GM12878 (cell line): ENCODE results near the gene RNF34. TPM values are rescaled to one million over a fixed set of nuclear protein-coding genes. Genes with fewer than 3 reads are reported as not detected.

ENCODE experiments used
- ATAC-seq: fragments of 200-7000 bp; cut with Tn5 transposase; 3 replicates; pipeline ENCODE4 v1.9.1; 2020; ENCODE audit warnings: mild to moderate bottlenecking, moderate library complexity
- BruUV-seq: library from RNA; stranded (reverse); fragments of 400-500 nt; replicated peaks from 2 replicates; lab custom pipeline; 2021; lab: Mats Ljungman, UMichigan
- CTCF ChIA-PET: fragments of 300-600 bp; sonication (Branson Sonifier 250); formaldehyde crosslinking; extraction: SDS; loops from one replicate; lab custom pipeline; 2021; ENCODE audit warnings: inconsistent platforms; lab: Yijun Ruan, JAX
- POLR2A ChIA-PET: fragments of 350-600 bp; formaldehyde crosslinking; extraction: SDS; loops from one replicate; lab custom pipeline; 2021; ENCODE audit warnings: inconsistent platforms; lab: Charles Lee
- RAD21 ChIA-PET: fragments of 300-600 bp; sonication (Branson Sonifier 250); formaldehyde crosslinking; loops from one replicate; lab custom pipeline; 2023; ENCODE audit warnings: antibody characterized with exemption; ENCODE audit not compliant: unreplicated experiment; lab: Charles Lee
- SMC1A ChIA-PET: fragments of 300-600 bp; sonication (Branson Sonifier 250); formaldehyde crosslinking; loops from one replicate; lab custom pipeline; 2023; ENCODE audit not compliant: unreplicated experiment, uncharacterized antibody; lab: Charles Lee
- DNase-seq: peaks from one replicate; pipeline ENCODE4 v3.0.0-alpha.2; 2011; ENCODE audit warnings: low read depth, low spot score
- FAIRE-seq: peaks from 3 replicates; lab custom pipeline; 2011; peaks lifted over from hg19 to GRCh38; lab: Jason Lieb, UNC
- H2AFZ ChIP-seq: 2 replicates; pipeline ENCODE4 v1.6.0; 2011; ENCODE audit warnings: low read depth, low read length, control low read depth; ENCODE audit not compliant: control insufficient read depth
- H3K27ac ChIP-seq: 2 replicates; pipeline ENCODE4 v1.5.1; 2011; ENCODE audit warnings: control low read depth; ENCODE audit not compliant: control insufficient read depth, insufficient read depth
- H3K27me3 ChIP-seq, 2 experiments: replicated peaks in 1 of 2; 2 replicates each; pipeline versions ENCODE4 v1.6.0 to v1.6.1; 2011; ENCODE audit warnings: low read length in 1 of 2; ENCODE audit not compliant: control insufficient read depth in 2 of 2, insufficient read depth in 2 of 2
- H3K36me3 ChIP-seq, 2 experiments: 2 replicates each; pipeline ENCODE4 v1.5.1; 2011; ENCODE audit warnings: low read length in 1 of 2; ENCODE audit not compliant: control insufficient read depth in 2 of 2, insufficient read depth in 2 of 2
- H3K4me1 ChIP-seq: 2 replicates; pipeline ENCODE4 v1.6.1; 2011; ENCODE audit warnings: mild to moderate bottlenecking, low read length, moderate library complexity, mixed read lengths; ENCODE audit not compliant: control insufficient read depth, insufficient read depth
- H3K4me2 ChIP-seq: 2 replicates; pipeline ENCODE4 v1.6.0; 2011; ENCODE audit warnings: control low read depth; ENCODE audit not compliant: control insufficient read depth, insufficient read depth
- H3K4me3 ChIP-seq: fragments of 200-600 bp; sonication (generic); 2 replicates; pipeline ENCODE4 v1.5.1; 2016
- H3K79me2 ChIP-seq: 2 replicates; pipeline ENCODE4 v1.6.0; 2011; ENCODE audit warnings: low read length; ENCODE audit not compliant: control insufficient read depth, insufficient read depth
- H3K9ac ChIP-seq: 2 replicates; pipeline ENCODE4 v1.8.0; 2011; ENCODE audit warnings: low read length, control low read depth, mixed read lengths; ENCODE audit not compliant: control insufficient read depth, insufficient read depth
- H3K9me3 ChIP-seq: replicated peaks from 3 replicates; pipeline ENCODE4 v1.5.1; 2011; ENCODE audit warnings: mild to moderate bottlenecking, low read length; ENCODE audit not compliant: control insufficient read depth, insufficient read depth
- H4K20me1 ChIP-seq: 2 replicates; pipeline ENCODE4 v1.6.0; 2011; ENCODE audit not compliant: control insufficient read depth, insufficient read depth
- BACH1 ChIP-seq: fragments of 450-650 bp; IDR thresholded peaks from 2 replicates; pipeline ENCODE4 v1.6.1; 2017; ENCODE audit warnings: mild to moderate bottlenecking, borderline replicate concordance
- E2F4 ChIP-seq: IDR thresholded peaks from 2 replicates; pipeline ENCODE4 v1.6.1; 2012; ENCODE audit warnings: low read depth, low read length, improper control_type of control experiment
- EGR1 ChIP-seq, 2 experiments: IDR thresholded peaks; 1 replicate in 1 of 2; 2 replicates in 1 of 2; pipeline ENCODE4 v1.6.1; 2011 to 2012; ENCODE audit warnings: low read depth in 2 of 2, low read length in 2 of 2, borderline replicate concordance in 1 of 2, mild to moderate bottlenecking in 1 of 2, moderate library complexity in 1 of 2
- KAT2A ChIP-seq: conservative IDR thresholded peaks from 2 replicates; pipeline ENCODE4 v1.6.1; 2011; ENCODE audit warnings: low read depth, low read length; ENCODE audit not compliant: control insufficient read depth
- NRF1 ChIP-seq: conservative IDR thresholded peaks from 2 replicates; pipeline ENCODE4 v1.6.1; 2011; ENCODE audit warnings: mild to moderate bottlenecking, low read depth, low read length, improper control_type of control experiment
- POLR2A ChIP-seq: IDR thresholded peaks from 2 replicates; pipeline ENCODE4 v1.6.1; 2011; ENCODE audit warnings: low read depth, mild to moderate bottlenecking, low read length
- SMAD5 ChIP-seq: IDR thresholded peaks from 2 replicates; pipeline ENCODE4 v1.6.1; 2016; ENCODE audit warnings: antibody characterized with exemption, low read depth
- WGBS: methylation state at CpG from one replicate; pipeline ENCODE4 v1.1.6; 2016; ENCODE audit warnings: low lambda C conversion rate; ENCODE audit not compliant: insufficient replicate concordance, insufficient coverage; ENCODE audit errors: missing lambda C conversion rate; 5-methylcytosine and 5-hydroxymethylcytosine counted together
- in situ Hi-C: fragments of 300-500 bp; cut with MboI; formaldehyde crosslinking; loops from 9 replicates; pipeline ENCODE4 v1.14.3; 2018; ENCODE audit warnings: mixed read lengths
- intact Hi-C: fragments of 100-400 bp; cut with micrococcal nuclease; formaldehyde crosslinking; loops from one replicate; pipeline ENCODE4 v1.14.2; 2022; ENCODE audit not compliant: unreplicated experiment
- polyA plus RNA-seq, 11 experiments: library from polyadenylated mRNA; depleted of rRNA in 4 of 11; unstranded in 6 of 11; stranded (reverse) in 5 of 11; fragments of >200 nt; fragmentation: Nextera tagmentation in 4 of 11; fragmentation: Illumina TruSeq in 1 of 11; extraction: Ambion mirVana in 4 of 11; extraction: Trizol in 1 of 11; gene quantifications; 1 replicate in 1 of 11; 2 replicates in 10 of 11; pipeline versions ENCODE4 v1.2.1 to v1.2.3, GENCODE V29; 2011 to 2016; ENCODE audit warnings: inconsistent platforms in 2 of 11, missing spikeins in 2 of 11, low read depth in 1 of 11
- total RNA-seq, 4 experiments: library from RNA; depleted of rRNA in 3 of 4; stranded (reverse); fragments of >200 nt in 3 of 4; fragmentation: Illumina TruSeq in 1 of 4; extraction: Trizol in 1 of 4; gene quantifications; 2 replicates each; pipeline versions ENCODE4 v1.2.1 to v1.2.3, GENCODE V29; 2013 to 2021

The RNF34 gene
- total and polyA plus RNA-seq, 10 of the 15 experiments (the other 5 are each of a cell fraction or from before 2014, with no cell fraction given): 63.6 to 199 (median 115) TPM

- FAIRE-seq (no peak), ATAC-seq (no peak)
- Histone ChIP-seq H3K9ac (no peak overlapping the region), H3K4me1 (peaks cover 11% of the 10 kb centered on the region), H4K20me1 (no peaks in the 10 kb centered on the region), H3K27me3 (no peaks in the 10 kb centered on the region), H3K4me3 (no peak overlapping the region)
- RAD21 ChIA-PET: no interaction called here
- CTCF ChIA-PET: interaction anchor here (1.8 kb wide), 1 partner anchor 12 kb away, joined by 6 read pairs; no protein-coding TSS in a partner anchor
- WGBS: 94% methylated on average over 6 of the region's 6 CpGs
- intact Hi-C loops: no loop called here
- in situ Hi-C loops: loop anchor here (25.0 kb wide), 1 partner anchor 94 kb away; no protein-coding TSS in a partner anchor
- POLR2A ChIA-PET: interaction anchor here (0.7 to 1.2 kb wide), 3 partner anchors 10 to 142 kb away, joined by 5 to 9 read pairs (median 5); no protein-coding TSS in a partner anchor
- TF ChIP-seq NRF1 (no peak), SMAD5 (0 out of 2 replicates have a peak, but pooled peaks have one; percentile 25)
- TF ChIP-seq, all 136 proteins: peak for 1
- Histone ChIP-seq H3K27ac (no peak overlapping the region), H3K79me2 (peaks cover 4% of the 10 kb centered on the region), H3K9me3 (no peaks in the 10 kb centered on the region), H3K36me3 (peaks cover 34 to 47% of the 10 kb centered on the region in 2 experiments), H2AFZ (no peak overlapping the region), H3K4me2 (no peak overlapping the region)
- BruUV-seq: no TSS peak
- DNase-seq: no peak
- SMC1A ChIA-PET: interaction anchor here (2.8 kb wide), 1 partner anchor 97 kb away, joined by 7 read pairs; no protein-coding TSS in a partner anchor
These were observed 31.0 kb downstream of the RNF34 start for GRCh38 chr12:121430833-121431415.

DNA sequence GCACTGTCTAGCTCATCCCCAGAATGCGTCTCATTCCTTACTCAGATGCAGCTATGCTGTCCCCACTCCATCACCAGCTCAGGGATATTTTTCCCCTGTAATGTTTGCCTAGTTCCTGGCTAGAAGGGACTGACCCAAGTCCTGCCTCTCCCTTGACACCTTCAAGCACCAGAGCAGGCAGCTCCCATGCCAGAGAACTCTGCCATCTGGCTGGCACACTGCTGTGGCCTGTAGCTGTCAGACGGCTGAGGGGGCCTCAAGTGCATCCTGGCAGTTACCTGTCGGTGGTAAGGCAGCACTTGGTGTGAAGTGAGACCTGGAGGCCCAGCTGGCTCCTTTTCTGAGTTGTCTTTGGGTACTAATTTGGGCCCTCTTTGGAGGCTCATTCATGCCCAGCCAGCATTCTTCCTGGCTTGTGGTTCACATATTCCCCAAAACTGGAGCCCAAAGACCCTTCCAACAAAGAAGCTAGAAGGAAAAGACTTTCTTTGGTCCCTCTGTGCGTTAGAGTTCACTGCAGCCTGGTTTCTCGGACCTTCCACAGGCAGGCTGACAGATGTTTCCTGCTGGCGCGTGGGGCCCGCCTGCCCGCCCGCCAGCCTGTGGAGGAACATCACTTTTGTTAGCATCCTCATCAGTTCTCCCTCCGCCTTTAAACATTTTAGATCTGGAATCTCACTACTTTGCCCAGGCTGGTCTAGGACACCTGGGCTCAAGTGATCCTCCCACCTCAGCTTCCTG, 33.0 kb downstream of the RNF34 start:
- H3K27me3 ChIP-seq: no peaks in the 10 kb centered on the region
- H2AFZ ChIP-seq: no peak overlapping the region
- intact Hi-C loops: no loop called here
- BruUV-seq: no TSS peak
- ChIA-PET POLR2A (interaction anchor here (1.5 kb wide), 1 partner anchor 10 kb away, joined by 4 read pairs; no protein-coding TSS in a partner anchor), SMC1A (interaction anchor here (0.6 to 2.8 kb wide), 4 partner anchors 9 to 123 kb away, joined by 3 to 7 read pairs (median 3); no protein-coding TSS in a partner anchor), CTCF (interaction anchor here (0.6 to 2.0 kb wide), 5 partner anchors 9 to 486 kb away, joined by 3 to 7 read pairs (median 3); no protein-coding TSS in a partner anchor)
- no peak for FAIRE-seq
- no peak overlapping the region for H3K9ac ChIP-seq
- ATAC-seq: no peak
- H3K4me3 ChIP-seq: no peak overlapping the region
- no peak overlapping the region for H3K4me2 ChIP-seq
- WGBS: 77% methylated on average over 11 of the region's 11 CpGs
- H3K9me3 ChIP-seq: peaks cover 3% of the 10 kb centered on the region; the same call in 1 of the 3 replicates
- no peak overlapping the region for H3K27ac ChIP-seq
- H3K79me2 ChIP-seq: no peaks in the 10 kb centered on the region; the same call in 1 of the 2 replicates
- TF ChIP-seq KAT2A: no peak
- TF ChIP-seq BACH1: no peak
- peak; percentile 45; the same call in 1 of the 2 replicates for TF ChIP-seq POLR2A
- TF ChIP-seq E2F4: no peak
- TF ChIP-seq EGR1 (IDR thresholded peaks at IDR 0.05; ENCODE audit: borderline replicate concordance in 1 of 2, low read depth in 2 of 2, low read length in 2 of 2): no peak
- TF ChIP-seq, all 136 proteins: peak for 1
- H3K4me1 ChIP-seq: no peaks in the 10 kb centered on the region
- DNase-seq: no peak
- no peaks in the 10 kb centered on the region for H4K20me1 ChIP-seq
- H3K36me3 ChIP-seq: peaks cover 29 to 46% of the 10 kb centered on the region in 2 experiments
- in situ Hi-C loops: loop anchor here (25.0 kb wide), 1 partner anchor 96 kb away; no protein-coding TSS in a partner anchor
- RAD21 ChIA-PET: interaction anchor here (0.8 kb wide), 1 partner anchor 99 kb away, joined by 3 read pairs; no protein-coding TSS in a partner anchor
